Mucosa of rectum (tissue), 2 donors: ENCODE results near the gene MGAT4A.
A peak's percentile ranks its signal among the peaks of the same experiment; 100 is the strongest.

Experiments
- H3K27ac ChIP-seq, 2 donors: one replicate each; pipeline ENCODE4 v1.7.0; 2013; ENCODE audit warnings: inconsistent platforms in 2 of 2, low read depth in 2 of 2, low read length in 2 of 2
- H3K27me3 ChIP-seq, 2 donors: one replicate each; pipeline ENCODE4 v1.7.0; 2013; ENCODE audit warnings: low read length in 2 of 2; ENCODE audit not compliant: control insufficient read depth in 2 of 2, insufficient read depth in 2 of 2
- H3K36me3 ChIP-seq, 2 donors: one replicate each; pipeline ENCODE4 v1.7.0; 2013; ENCODE audit warnings: low read length in 2 of 2; ENCODE audit not compliant: control insufficient read depth in 2 of 2, insufficient read depth in 2 of 2
- H3K4me1 ChIP-seq, 2 donors: one replicate each; pipeline ENCODE4 v1.7.0; 2013; ENCODE audit warnings: low read length in 2 of 2, mild to moderate bottlenecking in 1 of 2; ENCODE audit not compliant: control insufficient read depth in 2 of 2, insufficient read depth in 2 of 2
- H3K4me3 ChIP-seq, 2 donors: one replicate each; pipeline ENCODE4 v1.7.0; 2013; ENCODE audit warnings: low read length in 2 of 2
- H3K9ac ChIP-seq, 2 donors: one replicate each; pipeline ENCODE4 v1.7.0; 2013; ENCODE audit warnings: low read length in 2 of 2, low read depth in 1 of 2, mild to moderate bottlenecking in 1 of 2
- H3K9me3 ChIP-seq, 2 donors: one replicate each; pipeline ENCODE4 v1.7.0; 2013; ENCODE audit warnings: low read length in 2 of 2; ENCODE audit not compliant: control insufficient read depth in 2 of 2
- donor health status: healthy.
- donor health status: Normal muscosa, but diverticular disease.

Gene MGAT4A

GRCh38 chr2:98708396-98709186, 22.3 kb downstream of the MGAT4A start:
- Histone ChIP-seq H3K4me1 (peaks cover 18 to 33% of the 10 kb centered on the region in 2 donors), H3K27ac (no peak overlapping the region), H3K27me3 (no peaks in the 10 kb centered on the region), H3K36me3 (no peaks in the 10 kb centered on the region), H3K4me3 (no peak overlapping the region), H3K9ac (no peak overlapping the region), H3K9me3 (no peaks in the 10 kb centered on the region)

DNA sequence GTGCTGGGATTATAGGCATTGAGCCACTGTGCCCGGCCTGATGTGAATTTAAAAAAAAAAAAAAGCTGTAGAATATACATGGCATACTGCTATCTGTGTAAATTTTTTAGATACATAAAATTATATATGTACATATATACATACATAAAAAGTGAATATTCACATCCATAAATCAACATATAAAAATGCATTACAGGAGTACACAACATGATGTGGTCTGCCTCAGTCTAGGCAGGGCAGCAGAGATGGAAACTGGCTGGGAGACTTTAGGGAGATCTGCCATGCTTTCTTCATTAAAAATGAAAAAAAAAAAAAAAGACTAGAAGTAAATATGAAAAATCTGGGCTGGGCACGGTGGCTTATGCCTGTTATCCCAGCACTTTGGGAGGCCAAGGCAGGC, 24.3 kb downstream of the MGAT4A start:
- Histone ChIP-seq H3K4me3 (no peak overlapping the region), H3K9ac (no peak overlapping the region), H3K27ac (no peak overlapping the region), H3K4me1 (peaks cover 35 to 52% of the 10 kb centered on the region in 2 donors), H3K27me3 (no peaks in the 10 kb centered on the region), H3K9me3 (no peaks in the 10 kb centered on the region), H3K36me3 (no peaks in the 10 kb centered on the region)

GRCh38 chr2:98705333-98705617, 25.7 kb downstream of the MGAT4A start:
- H3K4me3 ChIP-seq: peak overlapping the region; percentile 20 to 21
- H3K9ac ChIP-seq: peak overlapping the region in 1 of 2 donors; percentile 6
- peak overlapping the region; percentile 46 to 52 for H3K27ac ChIP-seq
- H3K27me3 ChIP-seq: no peaks in the 10 kb centered on the region
- peaks cover 45 to 61% of the 10 kb centered on the region in 2 donors for H3K4me1 ChIP-seq
- H3K9me3 ChIP-seq: no peaks in the 10 kb centered on the region
- H3K36me3 ChIP-seq: no peaks in the 10 kb centered on the region

- Histone ChIP-seq H3K27me3 (no peaks in the 10 kb centered on the region), H3K9ac (peak overlapping the region in 1 of 2 donors; percentile 6), H3K9me3 (no peaks in the 10 kb centered on the region), H3K27ac (peak overlapping the region; percentile 65 to 74), H3K4me1 (peaks cover 45 to 59% of the 10 kb centered on the region in 2 donors), H3K4me3 (peak overlapping the region; percentile 20 to 21), H3K36me3 (no peaks in the 10 kb centered on the region)
These were observed 26.2 kb downstream of the MGAT4A start for GRCh38 chr2:98704499-98705332.

DNA sequence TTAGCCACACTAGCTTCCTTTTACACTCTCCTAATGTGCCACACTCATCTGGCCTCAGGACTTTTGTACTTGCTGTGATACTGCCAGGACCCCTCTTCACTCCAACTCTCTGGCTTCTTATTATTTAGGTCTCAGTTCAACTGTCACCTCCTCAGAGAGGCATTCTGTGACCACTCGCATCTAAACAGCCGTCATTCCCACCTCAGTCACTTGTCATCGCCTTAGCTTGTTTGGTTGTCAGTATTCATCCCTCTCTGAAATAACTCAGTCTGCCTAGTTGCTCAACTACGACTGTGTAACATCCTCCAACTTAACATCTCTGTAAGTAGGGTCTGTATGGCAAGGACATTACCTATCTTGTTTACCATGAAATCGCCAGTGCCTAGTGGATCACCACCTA, 27.2 kb downstream of the MGAT4A start:
- H3K27ac ChIP-seq: peak overlapping the region; percentile 65 to 74
- H3K36me3 ChIP-seq: no peaks in the 10 kb centered on the region
- no peaks in the 10 kb centered on the region for H3K27me3 ChIP-seq
- H3K4me1 ChIP-seq: peaks cover 49 to 61% of the 10 kb centered on the region in 2 donors
- H3K9me3 ChIP-seq: no peaks in the 10 kb centered on the region
- peak overlapping the region in 1 of 2 donors; percentile 13 for H3K9ac ChIP-seq
- peak overlapping the region in 1 of 2 donors; percentile 10 for H3K4me3 ChIP-seq

DNA sequence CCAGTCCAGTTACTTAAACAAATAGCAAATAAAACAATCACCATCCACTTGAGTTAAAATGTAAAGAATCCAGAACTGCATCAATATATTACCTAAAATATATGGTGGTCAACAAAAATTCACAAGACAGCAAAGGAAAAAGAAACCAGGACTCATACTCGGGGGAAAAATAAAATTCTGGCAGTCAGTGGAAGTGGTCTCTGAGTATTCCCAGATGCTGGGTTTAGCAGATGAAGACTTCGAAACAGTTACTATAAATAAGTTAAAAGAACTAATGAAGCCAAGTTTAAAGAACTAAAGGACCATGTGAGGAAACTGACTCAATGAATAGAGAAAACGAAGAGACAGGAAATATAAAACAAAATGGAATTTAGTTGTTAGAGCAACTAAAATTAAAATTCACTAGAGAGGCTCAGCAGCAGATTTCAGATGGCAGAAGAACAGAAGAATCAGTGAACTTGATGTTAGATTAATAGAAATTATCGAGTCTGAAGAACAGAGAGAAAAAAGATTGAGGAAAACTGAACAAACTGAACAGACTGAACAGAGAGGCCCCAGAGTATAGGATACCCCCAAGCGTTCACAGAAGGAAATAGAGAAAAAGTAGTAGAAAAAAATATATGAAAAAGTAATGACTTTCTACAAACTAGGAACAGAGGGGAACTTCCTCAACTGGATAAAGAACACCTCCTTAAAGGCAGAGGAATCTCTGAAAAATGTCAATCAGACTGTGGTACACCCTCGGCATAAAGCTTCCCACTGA, 27.9 kb downstream of the MGAT4A start:
- H3K27ac ChIP-seq: peak overlapping the region; percentile 65 to 74
- peaks cover 53 to 64% of the 10 kb centered on the region in 2 donors for H3K4me1 ChIP-seq
- H3K9ac ChIP-seq: peak overlapping the region; percentile 13 to 48
- no peaks in the 10 kb centered on the region for H3K9me3 ChIP-seq
- no peaks in the 10 kb centered on the region for H3K27me3 ChIP-seq
- no peaks in the 10 kb centered on the region for H3K36me3 ChIP-seq
- H3K4me3 ChIP-seq: peak overlapping the region; percentile 12 to 61

- Histone ChIP-seq H3K27me3 (no peaks in the 10 kb centered on the region), H3K36me3 (no peaks in the 10 kb centered on the region), H3K4me3 (peak overlapping the region; percentile 12 to 61), H3K4me1 (peaks cover 50 to 63% of the 10 kb centered on the region in 2 donors), H3K27ac (peak overlapping the region; percentile 69 to 74), H3K9ac (peak overlapping the region; percentile 27 to 48), H3K9me3 (no peaks in the 10 kb centered on the region)
These were observed 28.7 kb downstream of the MGAT4A start for GRCh38 chr2:98702127-98702802.

- H3K27ac ChIP-seq: peak overlapping the region; percentile 69 to 74
- peaks cover 49 to 63% of the 10 kb centered on the region in 2 donors for H3K4me1 ChIP-seq
- peak overlapping the region; percentile 37 to 61 for H3K4me3 ChIP-seq
- H3K9me3 ChIP-seq: no peaks in the 10 kb centered on the region
- H3K36me3 ChIP-seq: peaks cover 0 to 2% of the 10 kb centered on the region in 2 donors
- H3K27me3 ChIP-seq: no peaks in the 10 kb centered on the region
- peak overlapping the region; percentile 26 to 27 for H3K9ac ChIP-seq
These were observed 29.7 kb downstream of the MGAT4A start for GRCh38 chr2:98701230-98701629.

- Histone ChIP-seq H3K27ac (no peak overlapping the region), H3K36me3 (peaks cover 0 to 2% of the 10 kb centered on the region in 2 donors), H3K4me3 (no peak overlapping the region), H3K4me1 (peaks cover 40 to 48% of the 10 kb centered on the region in 2 donors), H3K9me3 (no peaks in the 10 kb centered on the region), H3K9ac (no peak overlapping the region), H3K27me3 (no peaks in the 10 kb centered on the region)
These were observed 32.0 kb downstream of the MGAT4A start for GRCh38 chr2:98698896-98699295.
